ENCODE measurements around the gene TMEM132D.

TMEM132D gene

GRCh38 chr12:129110575-129110974, 793.2 kb downstream of the TMEM132D start (continued):
- TF ChIP-seq, protein P1, sequence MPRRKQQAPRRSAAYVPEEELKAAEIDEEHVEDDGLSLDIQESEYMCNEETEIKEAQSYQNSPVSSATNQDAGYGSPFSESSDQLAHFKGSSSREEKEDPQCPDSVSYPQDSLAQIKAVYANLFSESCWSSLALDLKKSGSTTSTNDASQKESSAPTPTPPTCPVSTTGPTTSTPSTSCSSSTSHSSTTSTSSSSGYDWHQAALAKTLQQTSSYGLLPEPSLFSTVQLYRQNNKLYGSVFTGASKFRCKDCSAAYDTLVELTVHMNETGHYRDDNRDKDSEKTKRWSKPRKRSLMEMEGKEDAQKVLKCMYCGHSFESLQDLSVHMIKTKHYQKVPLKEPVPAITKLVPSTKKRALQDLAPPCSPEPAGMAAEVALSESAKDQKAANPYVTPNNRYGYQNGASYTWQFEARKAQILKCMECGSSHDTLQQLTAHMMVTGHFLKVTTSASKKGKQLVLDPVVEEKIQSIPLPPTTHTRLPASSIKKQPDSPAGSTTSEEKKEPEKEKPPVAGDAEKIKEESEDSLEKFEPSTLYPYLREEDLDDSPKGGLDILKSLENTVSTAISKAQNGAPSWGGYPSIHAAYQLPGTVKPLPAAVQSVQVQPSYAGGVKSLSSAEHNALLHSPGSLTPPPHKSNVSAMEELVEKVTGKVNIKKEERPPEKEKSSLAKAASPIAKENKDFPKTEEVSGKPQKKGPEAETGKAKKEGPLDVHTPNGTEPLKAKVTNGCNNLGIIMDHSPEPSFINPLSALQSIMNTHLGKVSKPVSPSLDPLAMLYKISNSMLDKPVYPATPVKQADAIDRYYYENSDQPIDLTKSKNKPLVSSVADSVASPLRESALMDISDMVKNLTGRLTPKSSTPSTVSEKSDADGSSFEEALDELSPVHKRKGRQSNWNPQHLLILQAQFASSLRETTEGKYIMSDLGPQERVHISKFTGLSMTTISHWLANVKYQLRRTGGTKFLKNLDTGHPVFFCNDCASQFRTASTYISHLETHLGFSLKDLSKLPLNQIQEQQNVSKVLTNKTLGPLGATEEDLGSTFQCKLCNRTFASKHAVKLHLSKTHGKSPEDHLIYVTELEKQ (tag by site-specific recombination; IDR thresholded peaks at IDR 0.05; ENCODE audit: borderline replicate concordance), result no peak
- TF ChIP-seq, protein P2, sequence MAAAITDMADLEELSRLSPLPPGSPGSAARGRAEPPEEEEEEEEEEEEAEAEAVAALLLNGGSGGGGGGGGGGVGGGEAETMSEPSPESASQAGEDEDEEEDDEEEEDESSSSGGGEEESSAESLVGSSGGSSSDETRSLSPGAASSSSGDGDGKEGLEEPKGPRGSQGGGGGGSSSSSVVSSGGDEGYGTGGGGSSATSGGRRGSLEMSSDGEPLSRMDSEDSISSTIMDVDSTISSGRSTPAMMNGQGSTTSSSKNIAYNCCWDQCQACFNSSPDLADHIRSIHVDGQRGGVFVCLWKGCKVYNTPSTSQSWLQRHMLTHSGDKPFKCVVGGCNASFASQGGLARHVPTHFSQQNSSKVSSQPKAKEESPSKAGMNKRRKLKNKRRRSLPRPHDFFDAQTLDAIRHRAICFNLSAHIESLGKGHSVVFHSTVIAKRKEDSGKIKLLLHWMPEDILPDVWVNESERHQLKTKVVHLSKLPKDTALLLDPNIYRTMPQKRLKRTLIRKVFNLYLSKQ (tag by site-specific recombination; IDR thresholded peaks at IDR 0.05; ENCODE audit: borderline replicate concordance), result no peak
- TF ChIP-seq SP2 (tag by site-specific recombination; IDR thresholded peaks at IDR 0.05), result no peak
- no peak for TF ChIP-seq REPIN1 (tag by site-specific recombination; IDR thresholded peaks at IDR 0.05; ENCODE audit: low read depth)
- TF ChIP-seq, protein P3, sequence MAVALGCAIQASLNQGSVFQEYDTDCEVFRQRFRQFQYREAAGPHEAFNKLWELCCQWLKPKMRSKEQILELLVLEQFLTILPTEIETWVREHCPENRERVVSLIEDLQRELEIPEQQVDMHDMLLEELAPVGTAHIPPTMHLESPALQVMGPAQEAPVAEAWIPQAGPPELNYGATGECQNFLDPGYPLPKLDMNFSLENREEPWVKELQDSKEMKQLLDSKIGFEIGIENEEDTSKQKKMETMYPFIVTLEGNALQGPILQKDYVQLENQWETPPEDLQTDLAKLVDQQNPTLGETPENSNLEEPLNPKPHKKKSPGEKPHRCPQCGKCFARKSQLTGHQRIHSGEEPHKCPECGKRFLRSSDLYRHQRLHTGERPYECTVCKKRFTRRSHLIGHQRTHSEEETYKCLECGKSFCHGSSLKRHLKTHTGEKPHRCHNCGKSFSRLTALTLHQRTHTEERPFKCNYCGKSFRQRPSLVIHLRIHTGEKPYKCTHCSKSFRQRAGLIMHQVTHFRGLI (tag by site-specific recombination; IDR thresholded peaks at IDR 0.05), result no peak
- no peak for TF ChIP-seq ZNF843 (tag by site-specific recombination; IDR thresholded peaks at IDR 0.05)
- no peak for TF ChIP-seq ZFHX2 (tag by site-specific recombination; conservative IDR thresholded peaks at IDR 0.05)
- TF ChIP-seq, protein P4, sequence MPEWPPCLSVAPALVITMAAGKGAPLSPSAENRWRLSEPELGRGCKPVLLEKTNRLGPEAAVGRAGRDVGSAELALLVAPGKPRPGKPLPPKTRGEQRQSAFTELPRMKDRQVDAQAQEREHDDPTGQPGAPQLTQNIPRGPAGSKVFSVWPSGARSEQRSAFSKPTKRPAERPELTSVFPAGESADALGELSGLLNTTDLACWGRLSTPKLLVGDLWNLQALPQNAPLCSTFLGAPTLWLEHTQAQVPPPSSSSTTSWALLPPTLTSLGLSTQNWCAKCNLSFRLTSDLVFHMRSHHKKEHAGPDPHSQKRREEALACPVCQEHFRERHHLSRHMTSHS (tag by site-specific recombination; IDR thresholded peaks at IDR 0.05), result no peak
- TF ChIP-seq ZNF654 (tag by site-specific recombination; IDR thresholded peaks at IDR 0.05; ENCODE audit: low read depth), result no peak

GRCh38 chr12:129109174-129110001, 794.4 kb downstream of the TMEM132D start:
- POLR2A ChIA-PET, result no interaction called here
- TF ChIP-seq IKZF3 (tag by site-specific recombination; IDR thresholded peaks at IDR 0.05) (no peak), ZNF16 (tag by site-specific recombination; IDR thresholded peaks at IDR 0.05; ENCODE audit: low read depth) (no peak), ZNF580 (tag by site-specific recombination; IDR thresholded peaks at IDR 0.05) (no peak), ZNF544 (tag by site-specific recombination; IDR thresholded peaks at IDR 0.05) (no peak), SCRT2 (tag by site-specific recombination; IDR thresholded peaks at IDR 0.05) (no peak)
- TF ChIP-seq, protein P2 (tag by site-specific recombination; IDR thresholded peaks at IDR 0.05; ENCODE audit: borderline replicate concordance), result no peak
- TF ChIP-seq, protein P5, sequence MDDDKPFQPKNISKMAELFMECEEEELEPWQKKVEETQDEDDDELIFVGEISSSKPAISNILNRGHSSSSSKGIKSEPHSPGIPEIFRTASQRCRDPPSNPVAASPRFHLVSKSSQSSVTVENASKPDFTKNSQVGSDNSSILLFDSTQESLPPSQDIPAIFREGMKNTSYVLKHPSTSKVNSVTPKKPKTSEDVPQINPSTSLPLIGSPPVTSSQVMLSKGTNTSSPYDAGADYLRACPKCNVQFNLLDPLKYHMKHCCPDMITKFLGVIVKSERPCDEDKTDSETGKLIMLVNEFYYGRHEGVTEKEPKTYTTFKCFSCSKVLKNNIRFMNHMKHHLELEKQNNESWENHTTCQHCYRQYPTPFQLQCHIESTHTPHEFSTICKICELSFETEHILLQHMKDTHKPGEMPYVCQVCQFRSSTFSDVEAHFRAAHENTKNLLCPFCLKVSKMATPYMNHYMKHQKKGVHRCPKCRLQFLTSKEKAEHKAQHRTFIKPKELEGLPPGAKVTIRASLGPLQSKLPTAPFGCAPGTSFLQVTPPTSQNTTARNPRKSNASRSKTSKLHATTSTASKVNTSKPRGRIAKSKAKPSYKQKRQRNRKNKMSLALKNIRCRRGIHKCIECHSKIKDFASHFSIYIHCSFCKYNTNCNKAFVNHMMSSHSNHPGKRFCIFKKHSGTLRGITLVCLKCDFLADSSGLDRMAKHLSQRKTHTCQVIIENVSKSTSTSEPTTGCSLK (tag by site-specific recombination; IDR thresholded peaks at IDR 0.05), result no peak
- TF ChIP-seq, protein P6, sequence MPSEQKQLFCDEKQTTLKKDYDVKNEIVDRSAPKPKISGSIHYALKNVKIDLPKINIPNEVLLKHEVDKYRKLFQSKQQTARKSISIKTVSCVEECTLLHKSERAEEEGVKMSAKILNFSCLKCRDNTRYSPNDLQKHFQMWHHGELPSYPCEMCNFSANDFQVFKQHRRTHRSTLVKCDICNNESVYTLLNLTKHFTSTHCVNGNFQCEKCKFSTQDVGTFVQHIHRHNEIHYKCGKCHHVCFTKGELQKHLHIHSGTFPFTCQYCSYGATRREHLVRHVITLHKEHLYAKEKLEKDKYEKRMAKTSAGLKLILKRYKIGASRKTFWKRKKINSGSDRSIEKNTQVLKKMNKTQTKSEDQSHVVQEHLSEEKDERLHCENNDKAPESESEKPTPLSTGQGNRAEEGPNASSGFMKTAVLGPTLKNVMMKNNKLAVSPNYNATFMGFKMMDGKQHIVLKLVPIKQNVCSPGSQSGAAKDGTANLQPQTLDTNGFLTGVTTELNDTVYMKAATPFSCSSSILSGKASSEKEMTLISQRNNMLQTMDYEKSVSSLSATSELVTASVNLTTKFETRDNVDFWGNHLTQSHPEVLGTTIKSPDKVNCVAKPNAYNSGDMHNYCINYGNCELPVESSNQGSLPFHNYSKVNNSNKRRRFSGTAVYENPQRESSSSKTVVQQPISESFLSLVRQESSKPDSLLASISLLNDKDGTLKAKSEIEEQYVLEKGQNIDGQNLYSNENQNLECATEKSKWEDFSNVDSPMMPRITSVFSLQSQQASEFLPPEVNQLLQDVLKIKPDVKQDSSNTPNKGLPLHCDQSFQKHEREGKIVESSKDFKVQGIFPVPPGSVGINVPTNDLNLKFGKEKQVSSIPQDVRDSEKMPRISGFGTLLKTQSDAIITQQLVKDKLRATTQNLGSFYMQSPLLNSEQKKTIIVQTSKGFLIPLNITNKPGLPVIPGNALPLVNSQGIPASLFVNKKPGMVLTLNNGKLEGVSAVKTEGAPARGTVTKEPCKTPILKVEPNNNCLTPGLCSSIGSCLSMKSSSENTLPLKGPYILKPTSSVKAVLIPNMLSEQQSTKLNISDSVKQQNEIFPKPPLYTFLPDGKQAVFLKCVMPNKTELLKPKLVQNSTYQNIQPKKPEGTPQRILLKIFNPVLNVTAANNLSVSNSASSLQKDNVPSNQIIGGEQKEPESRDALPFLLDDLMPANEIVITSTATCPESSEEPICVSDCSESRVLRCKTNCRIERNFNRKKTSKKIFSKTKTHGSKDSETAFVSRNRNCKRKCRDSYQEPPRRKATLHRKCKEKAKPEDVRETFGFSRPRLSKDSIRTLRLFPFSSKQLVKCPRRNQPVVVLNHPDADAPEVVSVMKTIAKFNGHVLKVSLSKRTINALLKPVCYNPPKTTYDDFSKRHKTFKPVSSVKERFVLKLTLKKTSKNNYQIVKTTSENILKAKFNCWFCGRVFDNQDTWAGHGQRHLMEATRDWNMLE (tag by site-specific recombination; conservative IDR thresholded peaks at IDR 0.05; ENCODE audit: low read depth), result no peak
- H3K4me1 ChIP-seq (ENCODE audit: control insufficient read depth, insufficient read depth, low read length), result no peaks in the 10 kb centered on the region
- H3K27ac ChIP-seq (ENCODE audit: extremely low read depth, low read depth, low read length), result no peak overlapping the region
- no peak overlapping the region for H3K4me3 ChIP-seq (ENCODE audit: low read depth, low read length)
- H3K9me3 ChIP-seq (ENCODE audit: control insufficient read depth, insufficient read depth, low read depth, low read length), result no peaks in the 10 kb centered on the region
- no peaks in the 10 kb centered on the region for H3K36me3 ChIP-seq (ENCODE audit: control insufficient read depth in 2 of 2, insufficient read depth in 1 of 2, low read length in 2 of 2)
- CTCF ChIA-PET, result no interaction called here

Measured in HEK293 (cell line).